Vagina (tissue), 2 donors: ENCODE measurements around the gene AMBRA1.

Source experiments
- POLR2A ChIP-seq, 2 donors: fragments of 450-650 bp; IDR thresholded peaks; one replicate each; pipeline ENCODE4 v1.6.1; 2017; ENCODE audit warnings: antibody characterized with exemption in 2 of 2, mild to moderate bottlenecking in 2 of 2, moderate library complexity in 2 of 2
- TF ChIP-seq, protein P1 (sequence below), 3 experiments: fragments of 450-650 bp in 2 of 3; fragments of 200-600 bp in 1 of 3; sonication (generic) in 1 of 3; IDR thresholded peaks; one replicate each; pipeline ENCODE4 v1.5.1; 2017 to 2019; ENCODE audit warnings: antibody characterized with exemption in 3 of 3, mild to moderate bottlenecking in 2 of 3, moderate library complexity in 2 of 3

DNA sequence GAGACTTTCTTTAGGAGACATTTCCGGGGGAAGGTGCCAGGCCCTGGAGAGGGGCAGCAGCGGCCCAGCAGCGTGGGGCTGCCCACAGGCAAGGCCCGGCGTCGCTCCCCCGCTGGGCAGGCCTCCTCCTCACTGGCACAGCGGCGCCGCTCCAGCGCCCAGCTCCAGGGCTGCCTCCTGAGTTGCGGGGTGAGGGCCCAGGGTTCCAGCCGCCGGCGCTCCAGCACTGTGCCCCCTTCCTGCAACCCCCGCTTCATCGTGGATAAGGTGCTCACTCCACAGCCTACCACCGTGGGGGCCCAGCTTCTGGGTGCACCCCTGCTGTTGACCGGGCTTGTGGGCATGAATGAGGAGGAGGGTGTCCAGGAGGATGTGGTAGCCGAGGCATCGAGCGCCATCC lies 227.6 kb downstream of the AMBRA1 start:
- TF ChIP-seq, protein P1, sequence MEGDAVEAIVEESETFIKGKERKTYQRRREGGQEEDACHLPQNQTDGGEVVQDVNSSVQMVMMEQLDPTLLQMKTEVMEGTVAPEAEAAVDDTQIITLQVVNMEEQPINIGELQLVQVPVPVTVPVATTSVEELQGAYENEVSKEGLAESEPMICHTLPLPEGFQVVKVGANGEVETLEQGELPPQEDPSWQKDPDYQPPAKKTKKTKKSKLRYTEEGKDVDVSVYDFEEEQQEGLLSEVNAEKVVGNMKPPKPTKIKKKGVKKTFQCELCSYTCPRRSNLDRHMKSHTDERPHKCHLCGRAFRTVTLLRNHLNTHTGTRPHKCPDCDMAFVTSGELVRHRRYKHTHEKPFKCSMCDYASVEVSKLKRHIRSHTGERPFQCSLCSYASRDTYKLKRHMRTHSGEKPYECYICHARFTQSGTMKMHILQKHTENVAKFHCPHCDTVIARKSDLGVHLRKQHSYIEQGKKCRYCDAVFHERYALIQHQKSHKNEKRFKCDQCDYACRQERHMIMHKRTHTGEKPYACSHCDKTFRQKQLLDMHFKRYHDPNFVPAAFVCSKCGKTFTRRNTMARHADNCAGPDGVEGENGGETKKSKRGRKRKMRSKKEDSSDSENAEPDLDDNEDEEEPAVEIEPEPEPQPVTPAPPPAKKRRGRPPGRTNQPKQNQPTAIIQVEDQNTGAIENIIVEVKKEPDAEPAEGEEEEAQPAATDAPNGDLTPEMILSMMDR (IDR thresholded peaks at IDR 0.05) = no peak
- TF ChIP-seq POLR2A (IDR thresholded peaks at IDR 0.05) = no peak
